Measurements from ENCODE around the gene AP3B2. TPM values are rescaled to one million over a fixed set of nuclear protein-coding genes. Genes with fewer than 3 reads are reported as not detected.
"Not testable (repeated sequence)": the region's sequence is repeated elsewhere in the genome, so short reads cannot be mapped to it uniquely, and the experiment has no call there.

Gene AP3B2
- total and polyA plus RNA-seq, 2 donors (not counting 3 experiments of a cell fraction or from before 2014, with no cell fraction given), result not detected

DNA sequence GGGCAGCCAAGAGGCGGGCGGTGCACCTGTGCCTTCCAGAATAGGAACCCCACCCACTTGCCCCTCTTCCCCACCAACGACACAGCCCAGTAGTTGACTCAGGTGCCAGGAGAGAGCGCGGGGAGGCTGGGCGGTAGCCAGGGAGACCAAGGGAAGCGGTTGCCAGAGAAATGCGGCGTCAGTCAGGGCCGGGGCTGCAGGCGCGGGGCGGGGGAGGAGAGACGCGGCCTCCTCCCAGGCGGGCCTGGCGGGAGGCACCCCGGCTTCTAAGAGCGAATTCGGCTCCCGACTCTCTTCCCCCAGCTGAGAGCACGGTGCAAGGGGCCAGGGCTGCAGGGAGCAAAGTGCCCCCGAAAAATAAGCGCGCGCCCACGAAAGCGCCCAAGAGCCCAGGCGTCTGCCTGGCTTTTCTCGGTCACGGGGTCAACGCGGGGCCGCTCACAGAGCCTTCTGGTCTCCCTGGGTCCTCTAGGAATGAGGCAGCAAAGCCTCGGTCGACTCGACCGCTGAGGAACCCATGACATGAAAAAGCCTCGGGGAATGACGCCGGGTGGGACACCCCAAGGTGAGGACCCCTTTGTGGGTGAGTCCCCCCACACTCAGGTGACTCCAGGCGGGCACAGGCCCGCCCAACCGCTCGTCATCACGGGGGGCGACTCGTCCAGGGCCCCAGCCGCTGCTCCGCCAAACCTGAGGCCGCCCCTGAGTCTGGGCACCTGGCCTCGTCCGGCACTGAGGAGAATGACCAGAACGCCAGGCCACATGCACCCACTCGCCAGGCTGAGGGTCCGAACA is 63.2 kb downstream of the AP3B2 start:
- no peak overlapping the region for H3K4me2 ChIP-seq (ENCODE audit: insufficient read depth, low read length)
- peaks cover 36 to 49% of the 10 kb centered on the region in 2 experiments for H3K27me3 ChIP-seq (ENCODE audit: control insufficient read depth in 2 of 2, insufficient read depth in 2 of 2, low read length in 2 of 2)
- POLR2A ChIA-PET, result no interaction called here
- H3K4me1 ChIP-seq (ENCODE audit: control insufficient read depth, extremely low read depth, insufficient read depth, low read length), result no peaks in the 10 kb centered on the region
- intact Hi-C loops (cut with micrococcal nuclease), result no loop called here
- H3K9ac ChIP-seq (replicated peaks; ENCODE audit: extremely low read depth, insufficient read depth, low read length), result no peak overlapping the region
- H4K20me1 ChIP-seq (replicated peaks; ENCODE audit: control insufficient read depth, extremely low read depth, insufficient read depth, low read length), result no peaks in the 10 kb centered on the region
- no peak overlapping the region for H2AFZ ChIP-seq (ENCODE audit: low read depth, low read length)
- no peaks in the 10 kb centered on the region for H3K79me2 ChIP-seq (ENCODE audit: control insufficient read depth, insufficient read depth, low read length)
- CTCF ChIA-PET, result no interaction called here
- dilution Hi-C loops (cut with MboI; ENCODE audit: extremely low pct_ligation_motif_present, low sequenced_read_pairs), result no loop called here
- H3K36me3 ChIP-seq (ENCODE audit: control insufficient read depth in 2 of 2, extremely low read depth in 1 of 2, insufficient read depth in 2 of 2, low read length in 2 of 2), result no peaks in the 10 kb centered on the region
- DNase-seq (ENCODE audit: low read depth, low spot score), result no peak
- FAIRE-seq, result no peak
- H3K9me1 ChIP-seq (replicated peaks; ENCODE audit: control insufficient read depth, extremely low read depth, insufficient read depth, low read length), result no peaks in the 10 kb centered on the region
- peak; percentile 26 for TF ChIP-seq EZH2 (IDR thresholded peaks at IDR 0.05; ENCODE audit: borderline replicate concordance, low read depth, low read length, severe bottlenecking)
- no peak for TF ChIP-seq POLR2A (IDR thresholded peaks at IDR 0.05; ENCODE audit: low read depth, low read length)
- TF ChIP-seq MYC (IDR thresholded peaks at IDR 0.05; ENCODE audit: low read depth, low read length), result no peak
- no peaks in the 10 kb centered on the region for H3K9me3 ChIP-seq (replicated peaks; ENCODE audit: control insufficient read depth, insufficient read depth, low read length)
- H3K4me3 ChIP-seq (replicated peaks in 1 of 3; ENCODE audit: insufficient read depth in 1 of 3, low read depth in 1 of 3, low read length in 3 of 3), result no peak overlapping the region
- no TSS peak for BruUV-seq (replicated peaks)
- no peak overlapping the region for H3K27ac ChIP-seq (ENCODE audit: insufficient read depth, low read depth, low read length)

DNA sequence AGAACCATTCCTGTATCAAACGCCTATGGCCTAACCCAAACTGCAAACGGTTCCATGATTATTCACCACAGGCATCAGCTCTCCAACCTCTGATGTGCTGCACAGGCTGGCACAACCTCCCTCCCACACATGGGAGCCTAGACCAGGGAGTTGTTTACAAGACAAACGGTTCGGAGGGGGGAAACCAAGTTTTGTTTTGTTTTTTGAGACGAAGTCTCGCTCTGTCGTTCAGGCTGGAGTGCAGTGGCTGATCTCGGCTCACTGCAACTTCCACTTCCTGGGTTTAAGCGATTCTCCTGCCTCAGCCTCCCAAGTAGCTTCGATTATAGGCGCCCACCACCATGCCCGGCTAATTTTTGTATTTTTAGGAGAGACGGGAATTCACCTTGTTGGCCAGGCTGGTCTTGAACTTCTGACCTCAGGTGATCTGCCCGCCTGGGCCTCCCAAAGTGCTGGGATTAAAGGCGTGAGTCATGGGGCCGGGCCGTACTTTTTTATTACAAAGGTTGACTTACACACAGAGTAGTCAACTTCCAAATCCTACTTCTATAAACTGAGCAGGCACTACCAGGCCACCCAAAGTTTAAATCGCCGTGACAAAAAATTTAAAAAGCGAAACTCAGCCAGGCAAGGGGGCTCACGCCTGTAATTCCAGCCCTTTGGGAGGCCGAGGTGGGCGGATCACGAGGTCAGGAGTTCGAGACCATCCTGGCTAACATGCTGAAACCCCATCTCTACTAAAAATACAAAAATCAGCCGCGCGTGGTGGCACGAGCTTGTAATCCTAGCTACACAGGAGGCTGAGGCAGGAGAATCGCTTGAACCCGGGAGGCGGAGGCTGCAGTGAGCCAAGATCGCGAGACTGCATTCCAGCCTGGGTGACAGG is 64.5 kb downstream of the AP3B2 start:
- H3K79me2 ChIP-seq (ENCODE audit: control insufficient read depth, insufficient read depth, low read length); dilution Hi-C loops (cut with MboI; ENCODE audit: extremely low pct_ligation_motif_present, low sequenced_read_pairs); FAIRE-seq; H3K27ac ChIP-seq (ENCODE audit: insufficient read depth, low read depth, low read length); H3K9me1 ChIP-seq (replicated peaks; ENCODE audit: control insufficient read depth, extremely low read depth, insufficient read depth, low read length); H3K36me3 ChIP-seq (ENCODE audit: control insufficient read depth in 2 of 2, extremely low read depth in 1 of 2, insufficient read depth in 2 of 2, low read length in 2 of 2); intact Hi-C loops (cut with micrococcal nuclease); H4K20me1 ChIP-seq (replicated peaks; ENCODE audit: control insufficient read depth, extremely low read depth, insufficient read depth, low read length); H3K4me1 ChIP-seq (ENCODE audit: control insufficient read depth, extremely low read depth, insufficient read depth, low read length); POLR2A ChIA-PET; BruUV-seq (replicated peaks); H3K4me2 ChIP-seq (ENCODE audit: insufficient read depth, low read length); H3K9me3 ChIP-seq (replicated peaks; ENCODE audit: control insufficient read depth, insufficient read depth, low read length); DNase-seq (ENCODE audit: low read depth, low spot score); H2AFZ ChIP-seq (ENCODE audit: low read depth, low read length); H3K9ac ChIP-seq (replicated peaks; ENCODE audit: extremely low read depth, insufficient read depth, low read length); H3K4me3 ChIP-seq (replicated peaks in 1 of 3; ENCODE audit: insufficient read depth in 1 of 3, low read depth in 1 of 3, low read length in 3 of 3): not testable (repeated sequence)
- peaks cover 45 to 61% of the 10 kb centered on the region in 2 experiments for H3K27me3 ChIP-seq (ENCODE audit: control insufficient read depth in 2 of 2, insufficient read depth in 2 of 2, low read length in 2 of 2)
- CTCF ChIA-PET, result interaction anchor here (1.4 kb wide), 1 partner anchor 8 kb away, joined by 3 read pairs; no protein-coding TSS in a partner anchor
